Ascending aorta (tissue), 2 donors: Measurements from ENCODE around the gene ETV6. TPM values are rescaled to one million over a fixed set of nuclear protein-coding genes. Genes with fewer than 3 reads are reported as not detected.
"Not testable (repeated sequence)": the region's sequence is repeated elsewhere in the genome, so short reads cannot be mapped to it uniquely, and the experiment has no call there.

Experiments
- DNase-seq, 2 donors: peaks; one replicate each; pipeline ENCODE4 v3.0.0-alpha.2; 2019; ENCODE audit warnings: low spot score in 2 of 2
- H3K27ac ChIP-seq, 2 donors: fragments of 200-600 bp; sonication (generic); one replicate each; pipeline ENCODE4 v1.5.1; 2016 to 2017; ENCODE audit warnings: mild to moderate bottlenecking in 1 of 2
- H3K27me3 ChIP-seq: fragments of 200-600 bp; sonication (generic); one replicate; pipeline ENCODE4 v1.5.1; 2017
- H3K36me3 ChIP-seq, 2 donors: fragments of 200-600 bp; sonication (generic); one replicate each; pipeline ENCODE4 v1.5.1; 2016
- H3K4me1 ChIP-seq, 2 donors: fragments of 200-600 bp; sonication (generic); one replicate each; pipeline ENCODE4 v1.5.1; 2016 to 2017; ENCODE audit warnings: mild to moderate bottlenecking in 1 of 2
- H3K4me3 ChIP-seq, 2 donors: fragments of 200-600 bp; sonication (generic); one replicate each; pipeline ENCODE4 v1.5.1; 2016 to 2017; ENCODE audit warnings: mild to moderate bottlenecking in 1 of 2
- H3K9me3 ChIP-seq, 2 donors: fragments of 200-600 bp; sonication (generic); one replicate each; pipeline ENCODE4 v1.5.1; 2016
- CTCF ChIP-seq, 3 experiments: fragments of 200-600 bp in 2 of 3; fragments of 450-650 bp in 1 of 3; sonication (generic) in 2 of 3; IDR thresholded peaks; one replicate each; pipeline ENCODE4 v1.5.1; 2016 to 2019; ENCODE audit warnings: antibody characterized with exemption in 3 of 3, mild to moderate bottlenecking in 1 of 3, moderate library complexity in 1 of 3
- intact Hi-C: fragments of 100-400 bp; cut with DNase I; formaldehyde crosslinking; loops from one replicate; pipeline ENCODE4 v1.15.1; 2023
- total RNA-seq: library from RNA; depleted of rRNA; stranded (reverse); fragments of >200 nt; gene quantifications from one replicate; pipeline ENCODE4 v1.1.0, GENCODE V29; 2016

The ETV6 gene
- total RNA-seq, 1 donor from 2014 or later, result 21.6 TPM

GRCh38 chr12:11676052-11676451 lies 26.6 kb downstream of the ETV6 start:
- Histone ChIP-seq H3K27me3 (no peaks in the 10 kb centered on the region), H3K9me3 (no peaks in the 10 kb centered on the region), H3K36me3 (no peaks in the 10 kb centered on the region), H3K4me1 (peaks cover 4 to 50% of the 10 kb centered on the region in 2 donors), H3K27ac (peak overlapping the region in 1 of 2 donors; percentile 10), H3K4me3 (no peak overlapping the region)
- DNase-seq, result no peak
- intact Hi-C loops, result no loop called here
- TF ChIP-seq CTCF (IDR thresholded peaks at IDR 0.05), result no peak

- Histone ChIP-seq H3K9me3 (no peaks in the 10 kb centered on the region), H3K4me1 (peaks cover 4 to 44% of the 10 kb centered on the region in 2 donors), H3K36me3 (no peaks in the 10 kb centered on the region), H3K27me3 (no peaks in the 10 kb centered on the region), H3K27ac (no peak overlapping the region), H3K4me3 (no peak overlapping the region)
- TF ChIP-seq CTCF (IDR thresholded peaks at IDR 0.05), result no peak
- no peak for DNase-seq
- intact Hi-C loops, result no loop called here
Measured at GRCh38 chr12:11677093-11677492, 27.6 kb downstream of the ETV6 start.

- no peak overlapping the region for H3K4me3 ChIP-seq
- no peaks in the 10 kb centered on the region for H3K36me3 ChIP-seq
- no peak for DNase-seq
- no peaks in the 10 kb centered on the region for H3K9me3 ChIP-seq
- intact Hi-C loops, result no loop called here
- no peak overlapping the region for H3K27ac ChIP-seq
- peaks cover 4 to 41% of the 10 kb centered on the region in 2 donors for H3K4me1 ChIP-seq
- no peaks in the 10 kb centered on the region for H3K27me3 ChIP-seq
- no peak for TF ChIP-seq CTCF (IDR thresholded peaks at IDR 0.05)
Measured at GRCh38 chr12:11677752-11678151, 28.3 kb downstream of the ETV6 start.

GRCh38 chr12:11678781-11679180 lies 29.3 kb downstream of the ETV6 start:
- intact Hi-C loops, result no loop called here
- Histone ChIP-seq H3K4me1 (peaks cover 4 to 38% of the 10 kb centered on the region in 2 donors), H3K4me3 (no peak overlapping the region), H3K36me3 (no peaks in the 10 kb centered on the region), H3K27ac (no peak overlapping the region), H3K9me3 (no peaks in the 10 kb centered on the region), H3K27me3 (no peaks in the 10 kb centered on the region)
- no peak for DNase-seq
- no peak for TF ChIP-seq CTCF (IDR thresholded peaks at IDR 0.05)

- Histone ChIP-seq H3K9me3 (no peaks in the 10 kb centered on the region), H3K27ac (no peak overlapping the region), H3K27me3 (no peaks in the 10 kb centered on the region), H3K4me1 (peaks cover 0 to 37% of the 10 kb centered on the region in 2 donors), H3K36me3 (no peaks in the 10 kb centered on the region), H3K4me3 (no peak overlapping the region)
- intact Hi-C loops, result no loop called here
- no peak for DNase-seq
- no peak for TF ChIP-seq CTCF (IDR thresholded peaks at IDR 0.05)
Measured at GRCh38 chr12:11681207-11681606, 31.7 kb downstream of the ETV6 start.

- peaks cover 5 to 37% of the 10 kb centered on the region in 2 donors for H3K4me1 ChIP-seq
- H3K9me3 ChIP-seq, H3K27me3 ChIP-seq, H3K4me3 ChIP-seq, H3K27ac ChIP-seq, H3K36me3 ChIP-seq, intact Hi-C loops, DNase-seq: not testable (repeated sequence)
Measured at GRCh38 chr12:11681695-11682094, 32.2 kb downstream of the ETV6 start.
